ENCODE results near the gene PDE8B.

PDE8B gene

DNA sequence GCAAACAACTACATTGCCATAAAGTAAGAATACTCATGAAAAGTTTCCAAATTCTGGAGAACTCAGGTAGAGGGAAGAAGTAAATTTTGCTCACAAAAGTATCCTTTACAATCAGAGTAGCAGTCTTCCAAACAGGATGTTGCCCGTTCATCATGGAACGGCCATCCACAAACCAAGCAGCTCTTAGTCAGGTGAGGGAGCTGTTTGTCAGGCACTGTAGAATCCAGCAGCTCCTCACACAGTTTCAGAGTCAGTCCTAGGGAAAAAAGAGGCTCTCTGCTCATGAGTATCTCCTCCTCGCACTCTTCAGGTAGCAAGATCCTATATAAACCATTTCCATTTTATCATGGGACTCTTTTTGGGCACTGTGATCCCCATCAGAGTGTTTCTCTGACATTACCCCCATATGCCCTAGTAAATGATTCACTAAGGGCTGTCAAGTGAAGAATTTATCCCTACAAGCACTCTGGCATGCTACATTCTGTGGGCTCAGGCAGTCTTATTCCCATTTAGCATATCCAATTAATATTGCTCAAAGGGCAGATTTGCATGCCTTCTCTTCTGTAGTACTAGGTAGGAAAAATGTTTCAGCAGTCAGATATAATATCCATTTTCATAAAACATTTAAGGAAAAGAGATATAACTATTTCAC is 183.7 kb downstream of the PDE8B start:
- no peak for DNase-seq (ENCODE audit: low spot score)
- FAIRE-seq: no peak

DNA sequence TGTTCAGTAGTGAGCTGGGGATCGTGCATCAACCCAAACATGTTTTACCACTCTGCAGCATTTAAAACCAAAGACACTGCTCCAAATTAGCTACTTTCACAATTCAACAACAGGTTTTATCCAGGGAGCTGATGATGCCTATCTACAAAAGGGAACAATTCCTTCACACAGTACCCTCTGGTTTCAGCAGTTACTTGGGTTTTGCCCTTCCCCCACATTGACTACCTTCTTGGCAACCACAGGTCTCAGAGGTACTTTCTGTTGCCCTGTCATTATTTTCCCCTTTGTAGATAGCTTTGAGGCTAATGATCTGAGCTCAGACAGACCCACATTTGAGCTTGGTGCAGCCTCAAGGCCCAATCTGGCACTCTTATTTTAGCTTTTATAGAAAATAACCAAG is 185.5 kb downstream of the PDE8B start:
- FAIRE-seq (no peak), DNase-seq (ENCODE audit: low spot score) (no peak)

DNA sequence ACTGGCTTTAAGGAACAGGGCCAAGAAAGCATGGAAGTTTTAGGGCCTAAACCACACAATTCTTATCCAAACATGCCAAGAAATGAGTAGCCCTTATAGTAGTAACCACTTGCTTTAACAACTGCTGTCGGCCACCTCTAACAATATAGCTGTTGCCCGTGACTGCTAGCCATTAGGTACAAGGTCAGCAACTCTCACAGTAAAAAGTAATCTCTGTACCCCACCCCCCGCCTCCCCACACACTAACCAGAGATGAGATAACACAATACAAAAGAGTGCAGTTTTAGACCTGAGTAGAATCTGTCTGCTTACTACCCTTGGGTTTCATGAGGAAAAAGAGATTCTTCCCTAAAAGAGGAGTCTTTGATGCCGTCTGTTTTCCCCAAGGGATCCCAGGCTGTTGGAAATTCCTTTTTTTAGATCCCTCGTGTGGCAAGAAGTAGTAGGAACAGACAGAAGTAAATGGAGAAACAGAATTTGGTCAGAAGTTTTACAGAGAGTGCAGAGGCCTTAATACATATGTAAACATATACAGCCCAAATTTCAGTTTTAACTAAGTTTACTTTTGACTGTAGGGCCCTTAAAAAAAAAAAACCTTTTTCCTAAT is 187.3 kb downstream of the PDE8B start:
- DNase-seq (ENCODE audit: low spot score): no peak
- FAIRE-seq: no peak

DNA sequence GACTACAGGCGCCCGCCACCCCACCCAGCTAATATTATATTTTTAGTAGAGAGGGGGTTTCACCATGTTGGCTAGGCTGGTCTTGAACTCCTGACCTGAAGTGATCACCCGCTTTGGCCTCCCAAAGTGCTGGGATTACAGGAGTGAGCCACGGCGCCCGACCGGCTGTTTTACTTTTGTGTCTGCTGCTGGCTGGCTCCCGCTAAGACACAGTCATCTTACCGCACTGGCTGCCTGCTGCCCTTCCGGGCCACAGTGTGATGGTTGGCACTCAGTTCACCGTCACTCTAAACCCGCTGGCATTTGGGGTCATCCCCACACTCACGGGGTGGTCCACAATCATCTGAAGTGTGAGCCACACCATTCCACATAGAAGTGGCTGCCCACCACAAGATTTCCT is 188.0 kb downstream of the PDE8B start:
- DNase-seq (ENCODE audit: low spot score) (no peak), FAIRE-seq (no peak)

DNA sequence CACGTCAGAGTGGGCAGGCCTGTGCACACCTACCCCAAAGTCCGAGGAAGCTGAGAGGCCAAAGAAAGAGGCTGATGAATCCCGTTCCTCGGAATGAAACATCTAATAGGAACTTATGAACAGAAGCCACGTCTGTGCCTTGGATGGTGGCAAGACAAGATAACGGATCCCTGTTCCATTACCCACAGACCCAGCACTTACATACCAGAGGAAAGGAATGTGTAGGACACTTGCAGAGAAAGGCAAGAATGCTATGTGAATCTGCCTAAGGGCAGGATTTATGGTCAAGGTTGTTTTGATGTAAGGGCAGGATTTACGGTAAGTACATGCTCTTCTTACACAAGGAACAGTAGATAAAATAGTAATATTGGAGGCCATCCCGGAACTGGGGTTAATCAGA is 188.4 kb downstream of the PDE8B start:
- DNase-seq (ENCODE audit: low spot score): no peak
- no peak for FAIRE-seq

DNA sequence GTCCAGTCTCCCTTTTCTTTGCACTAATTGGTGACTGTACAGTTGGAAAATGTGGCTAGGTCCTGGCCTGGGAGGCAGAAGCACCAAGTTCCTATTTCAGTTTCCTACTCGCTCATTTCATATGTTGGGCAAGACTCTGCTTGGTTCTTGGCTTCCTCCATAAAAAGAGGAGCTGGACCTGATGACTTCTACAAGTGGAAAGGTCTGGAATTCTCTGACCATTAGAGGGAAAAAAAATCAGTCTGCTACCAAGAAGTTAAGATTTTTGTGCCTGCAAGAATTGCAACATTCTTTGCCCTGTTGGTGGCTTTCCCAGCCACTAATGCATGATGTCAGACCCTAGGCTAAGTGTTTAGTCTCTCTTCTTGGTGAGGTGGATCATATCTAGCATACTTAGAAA is 190.2 kb downstream of the PDE8B start:
- no peak for FAIRE-seq
- no peak for DNase-seq (ENCODE audit: low spot score)

DNA sequence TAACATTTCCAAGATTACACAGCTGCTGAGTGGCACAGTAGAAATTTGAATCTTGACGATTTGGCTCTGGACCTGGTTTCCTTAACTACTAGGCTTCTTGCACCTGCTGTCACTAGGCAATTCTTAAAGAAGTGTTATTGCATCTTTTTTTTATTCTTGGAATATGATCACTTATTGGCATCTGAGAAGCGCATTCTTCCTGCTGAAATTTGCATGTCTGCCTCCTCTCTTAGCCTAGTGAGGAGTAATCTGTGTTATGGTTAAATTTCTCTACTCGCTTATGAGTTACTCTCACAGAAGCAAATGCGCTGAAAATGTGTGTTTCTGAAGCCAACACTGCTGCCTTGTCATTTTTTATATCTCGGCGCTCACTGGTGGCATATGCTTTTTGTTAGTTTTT is 192.3 kb downstream of the PDE8B start:
- no peak for FAIRE-seq
- no peak for DNase-seq (ENCODE audit: low spot score)

DNA sequence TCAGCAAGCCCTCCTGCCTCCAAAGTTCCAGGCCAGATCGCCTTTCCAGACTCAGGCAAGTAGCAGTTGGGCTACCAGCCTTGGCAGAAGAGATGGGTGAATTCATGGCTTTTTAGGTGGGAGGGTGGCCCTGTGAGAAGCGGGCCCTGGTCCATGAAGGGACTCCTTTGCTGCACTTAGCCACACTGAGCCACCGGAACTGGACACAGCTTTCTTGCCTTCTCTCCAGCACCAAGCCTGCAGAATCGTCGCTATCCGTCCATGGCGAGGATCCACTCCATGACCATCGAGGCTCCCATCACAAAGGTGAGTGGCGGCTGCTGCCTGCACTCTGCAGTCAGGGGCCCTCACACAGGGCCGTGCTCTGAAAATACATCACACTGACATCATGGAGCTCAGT is 196.7 kb downstream of the PDE8B start:
- no peak for FAIRE-seq

DNA sequence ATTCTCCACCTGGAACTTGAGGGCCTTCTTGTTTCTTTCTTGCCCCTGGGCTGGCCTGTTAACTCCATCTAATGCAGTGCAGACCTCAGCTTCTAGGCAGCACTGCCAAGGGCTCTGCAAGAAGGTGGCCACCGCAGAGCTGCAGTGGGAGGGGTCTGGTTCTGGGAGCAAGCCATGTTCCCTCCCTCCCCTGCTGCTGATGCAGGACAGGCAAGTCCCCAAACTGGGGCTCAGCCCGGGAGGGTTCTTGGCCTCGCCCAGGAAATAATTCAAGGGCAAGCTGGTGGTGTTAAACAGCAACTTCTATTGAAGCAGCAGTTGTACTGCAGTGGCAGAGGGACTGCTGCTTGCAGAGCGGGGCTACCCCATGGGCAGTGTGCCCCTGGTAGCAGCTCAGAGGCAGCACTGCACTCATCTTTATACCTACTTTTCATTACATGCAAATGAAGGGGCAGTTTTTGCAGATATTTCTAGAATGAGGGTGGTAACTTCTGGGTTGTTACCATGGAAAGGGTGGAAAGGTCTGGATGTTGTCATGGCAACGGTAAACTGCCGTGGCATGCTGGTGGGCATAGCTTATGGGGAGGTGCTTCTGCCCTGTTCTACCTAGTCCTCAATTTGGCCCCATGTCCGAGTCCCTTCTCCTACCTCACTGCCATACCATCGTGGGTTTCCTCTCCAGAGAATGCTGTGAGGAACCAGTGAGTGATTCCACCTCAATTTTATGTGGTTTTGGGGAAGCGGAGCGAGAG is 199.6 kb downstream of the PDE8B start:
- FAIRE-seq (no peak), DNase-seq (ENCODE audit: low spot score) (no peak)

More for the DNA sequence above, 196.7 kb downstream of the PDE8B start:
- DNase-seq (ENCODE audit: low spot score): no peak

DNA sequence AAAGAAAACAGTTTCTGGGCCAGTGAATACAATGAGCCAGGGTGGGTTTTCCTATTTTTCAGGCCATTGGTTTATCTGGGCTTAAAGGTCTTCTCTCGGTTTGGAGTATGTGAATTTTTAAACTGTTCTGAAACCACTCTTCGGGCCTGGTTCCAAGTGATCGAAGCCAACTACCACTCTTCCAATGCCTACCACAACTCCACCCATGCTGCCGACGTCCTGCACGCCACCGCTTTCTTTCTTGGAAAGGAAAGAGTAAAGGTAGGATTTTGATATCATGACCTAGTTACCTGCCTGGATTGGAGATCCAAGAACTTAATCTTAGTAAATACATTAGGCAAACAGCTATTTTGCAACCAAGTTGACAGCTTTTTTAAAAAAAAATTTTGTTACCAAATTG is 202.6 kb downstream of the PDE8B start:
- DNase-seq (ENCODE audit: low spot score) (no peak), FAIRE-seq (no peak)

DNA sequence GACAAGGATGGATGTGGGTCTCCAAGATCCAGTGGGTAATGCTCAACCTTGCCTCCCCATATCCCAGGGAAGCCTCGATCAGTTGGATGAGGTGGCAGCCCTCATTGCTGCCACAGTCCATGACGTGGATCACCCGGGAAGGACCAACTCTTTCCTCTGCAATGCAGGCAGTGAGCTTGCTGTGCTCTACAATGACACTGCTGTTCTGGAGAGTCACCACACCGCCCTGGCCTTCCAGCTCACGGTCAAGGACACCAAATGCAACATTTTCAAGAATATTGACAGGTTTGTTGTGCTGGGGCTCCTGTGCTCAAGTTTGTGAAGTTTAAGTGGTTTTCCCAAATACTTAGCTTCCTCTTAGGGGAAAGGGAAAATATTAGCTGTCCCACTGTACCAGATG is 207.7 kb downstream of the PDE8B start:
- DNase-seq (ENCODE audit: low spot score): no peak
- FAIRE-seq: no peak

DNA sequence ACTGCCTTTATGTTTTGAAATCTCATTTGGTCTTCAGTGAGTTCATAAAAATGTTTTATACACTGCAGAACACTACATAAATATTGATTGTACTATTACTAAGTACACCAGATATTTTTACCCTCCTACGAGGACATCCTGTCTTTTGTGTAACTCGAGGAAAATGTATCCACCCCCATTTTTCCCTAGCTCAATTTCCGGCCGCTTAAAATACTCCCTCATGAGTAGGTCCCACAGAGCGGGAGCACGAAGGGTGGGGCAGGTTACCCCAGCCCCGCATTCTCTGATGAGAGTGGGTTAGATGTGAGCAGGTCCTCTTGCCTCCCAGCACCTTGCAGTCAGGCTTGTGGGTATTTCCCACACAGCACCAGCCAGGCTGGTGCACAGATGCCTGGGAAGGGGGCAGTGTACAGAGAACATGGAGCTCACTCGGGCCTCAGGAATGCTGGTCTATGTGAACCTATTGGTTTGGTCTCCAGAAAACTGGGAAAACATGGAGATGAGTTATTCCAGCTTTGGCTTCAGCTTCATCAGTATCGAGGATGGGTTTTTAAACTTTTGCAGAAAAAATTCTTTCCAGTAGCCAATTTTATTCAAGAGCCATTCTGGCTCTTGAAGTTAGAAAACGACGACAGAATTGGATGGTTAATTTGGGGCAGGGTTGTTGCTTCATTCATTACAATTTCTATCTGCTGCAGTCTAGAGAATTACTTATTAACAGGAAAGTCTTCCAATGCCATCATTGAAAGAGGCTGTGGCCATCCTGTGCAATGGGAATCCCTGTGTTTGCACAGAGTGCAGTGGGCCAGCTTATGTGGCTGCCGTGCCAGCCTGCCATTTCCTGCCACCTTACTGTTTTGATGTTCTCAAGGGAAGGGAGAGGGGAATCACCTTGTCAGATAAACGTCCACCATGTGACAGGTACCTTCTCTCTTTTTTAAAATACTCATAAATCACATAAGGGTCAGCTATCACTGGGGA is 208.4 kb downstream of the PDE8B start:
- no peak for FAIRE-seq
- DNase-seq (ENCODE audit: low spot score): no peak

DNA sequence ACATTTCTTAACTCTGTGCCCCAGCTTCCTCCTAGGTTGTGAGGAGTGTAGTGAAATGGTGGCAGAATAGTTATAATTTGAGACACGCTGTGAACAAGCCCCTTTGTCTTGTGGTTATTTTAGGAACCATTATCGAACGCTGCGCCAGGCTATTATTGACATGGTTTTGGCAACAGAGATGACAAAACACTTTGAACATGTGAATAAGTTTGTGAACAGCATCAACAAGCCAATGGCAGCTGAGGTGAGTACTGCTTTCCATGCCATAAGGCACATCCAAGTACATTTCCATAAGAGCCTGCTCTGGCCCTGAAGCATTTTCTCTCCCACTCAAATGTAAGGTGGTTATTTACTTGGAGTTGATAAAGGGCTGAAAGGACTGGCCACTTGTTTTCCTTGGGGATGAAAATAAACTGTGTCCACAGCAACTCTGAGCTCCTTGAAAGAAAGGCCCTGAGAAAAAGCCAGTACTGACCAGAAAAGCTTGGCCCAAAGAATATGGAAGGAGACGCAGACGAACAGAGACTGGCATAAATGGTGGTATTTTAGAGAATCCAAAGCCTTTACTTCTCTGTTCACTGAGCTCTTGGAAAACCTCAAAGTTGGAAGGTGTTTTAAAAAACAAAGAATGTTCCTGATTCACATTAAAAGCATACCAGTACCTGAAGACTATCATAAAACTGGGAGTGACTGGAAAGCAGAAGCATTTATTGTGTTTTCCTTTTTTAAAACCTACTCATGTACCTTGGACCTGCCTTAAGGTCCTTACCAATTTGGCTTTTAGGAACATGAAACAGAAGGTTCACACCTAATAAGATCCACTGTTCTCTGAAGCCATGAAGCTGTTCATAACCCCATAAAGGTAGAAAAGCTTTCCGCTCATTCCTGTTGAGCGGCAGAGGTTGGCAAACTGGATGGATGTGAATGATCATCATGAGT is 209.4 kb downstream of the PDE8B start:
- FAIRE-seq (no peak), DNase-seq (ENCODE audit: low spot score) (no peak)

DNA sequence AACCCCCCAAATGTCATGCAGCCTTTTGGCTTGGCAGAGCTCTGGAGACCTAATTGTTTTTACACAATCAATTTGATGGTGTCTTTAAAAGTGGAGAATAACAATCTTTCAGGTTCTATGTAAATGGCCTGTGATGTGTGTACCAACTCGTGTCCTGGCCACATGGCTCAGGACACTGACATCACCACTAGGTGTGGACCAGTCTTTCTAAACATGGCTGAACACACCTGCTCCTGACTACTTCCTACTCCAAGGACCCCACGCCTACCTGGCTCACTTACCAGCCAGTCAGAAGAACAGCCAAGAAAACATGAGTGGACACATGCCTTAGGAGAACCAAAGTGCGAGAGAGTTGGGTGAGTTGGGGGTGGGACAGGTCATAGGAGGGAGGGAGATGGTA is 210.5 kb downstream of the PDE8B start:
- FAIRE-seq: no peak
- DNase-seq (ENCODE audit: low spot score): no peak

DNA sequence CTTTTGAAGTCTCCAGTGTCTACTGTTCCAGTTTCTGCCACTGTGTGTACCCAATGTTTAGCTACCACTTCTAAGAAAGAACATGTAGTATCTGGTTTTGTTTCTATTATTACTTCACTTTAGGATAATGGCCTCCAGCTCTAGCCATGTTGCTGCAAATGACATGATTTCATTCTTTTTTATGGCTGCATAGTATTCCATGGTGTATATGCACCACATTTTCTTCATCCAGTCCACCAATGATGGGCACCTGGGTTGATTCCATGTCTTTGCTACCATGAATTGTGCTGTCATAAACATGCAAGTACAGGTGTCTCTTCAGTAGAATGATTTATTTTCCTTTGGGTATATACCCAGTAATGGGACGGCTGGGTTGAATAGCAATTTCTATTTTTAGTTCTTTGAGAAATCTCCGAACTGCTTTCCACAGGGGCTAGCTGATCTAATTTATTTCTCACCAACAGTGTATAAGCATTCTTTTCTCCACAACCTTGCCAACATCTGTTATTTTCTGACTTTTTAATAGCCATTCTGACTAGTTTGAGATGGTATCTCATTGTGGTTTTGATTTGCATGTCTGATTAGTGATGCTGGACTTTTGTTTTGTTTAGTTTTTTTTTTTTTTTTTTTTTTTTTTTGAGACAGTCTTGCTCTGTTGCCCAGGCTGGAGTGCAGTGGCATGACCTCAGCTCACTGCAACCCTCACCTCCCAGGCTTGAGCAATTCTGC is 212.7 kb downstream of the PDE8B start:
- FAIRE-seq (no peak), DNase-seq (ENCODE audit: low spot score) (no peak)

DNA sequence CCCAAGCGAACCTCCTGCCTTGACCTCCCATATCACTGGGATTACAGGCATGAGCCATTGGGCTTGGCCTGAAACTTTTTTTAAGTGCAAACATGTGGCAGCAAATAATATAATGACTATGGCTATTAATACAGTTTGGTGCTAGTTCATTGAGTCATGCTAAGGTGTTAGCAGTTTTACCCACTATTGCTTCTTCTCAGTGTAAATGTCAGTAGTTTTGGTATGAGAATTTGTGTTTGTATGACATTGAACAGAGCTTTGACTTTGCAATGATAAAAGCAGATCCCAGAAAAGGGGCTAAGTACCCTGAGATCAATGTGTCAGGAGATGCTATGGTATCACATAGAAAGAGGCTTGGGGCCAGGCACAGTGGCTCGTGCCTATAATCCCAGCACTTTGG is 214.4 kb downstream of the PDE8B start:
- no peak for FAIRE-seq
- no peak for DNase-seq (ENCODE audit: low spot score)

DNA sequence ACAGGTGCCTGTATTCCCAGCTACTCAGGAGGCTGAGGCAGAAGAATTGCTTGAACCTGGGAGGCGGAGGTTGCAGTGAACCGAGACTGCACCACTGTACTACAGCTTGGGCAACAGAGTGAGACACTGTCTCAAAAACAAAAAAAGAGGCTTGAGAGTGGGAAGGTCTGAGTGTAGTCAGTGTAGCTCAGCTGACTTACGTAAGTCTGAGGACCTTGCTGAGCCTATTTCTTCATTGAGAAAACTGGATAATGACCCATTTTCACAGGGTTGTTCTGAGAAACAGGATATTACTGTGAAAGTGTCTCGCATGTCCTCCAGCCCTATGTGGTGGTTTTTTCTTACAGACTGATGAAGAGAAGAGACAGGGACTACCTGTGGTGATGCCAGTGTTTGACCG is 214.9 kb downstream of the PDE8B start:
- DNase-seq (ENCODE audit: low spot score) (no peak), FAIRE-seq (no peak)

DNA sequence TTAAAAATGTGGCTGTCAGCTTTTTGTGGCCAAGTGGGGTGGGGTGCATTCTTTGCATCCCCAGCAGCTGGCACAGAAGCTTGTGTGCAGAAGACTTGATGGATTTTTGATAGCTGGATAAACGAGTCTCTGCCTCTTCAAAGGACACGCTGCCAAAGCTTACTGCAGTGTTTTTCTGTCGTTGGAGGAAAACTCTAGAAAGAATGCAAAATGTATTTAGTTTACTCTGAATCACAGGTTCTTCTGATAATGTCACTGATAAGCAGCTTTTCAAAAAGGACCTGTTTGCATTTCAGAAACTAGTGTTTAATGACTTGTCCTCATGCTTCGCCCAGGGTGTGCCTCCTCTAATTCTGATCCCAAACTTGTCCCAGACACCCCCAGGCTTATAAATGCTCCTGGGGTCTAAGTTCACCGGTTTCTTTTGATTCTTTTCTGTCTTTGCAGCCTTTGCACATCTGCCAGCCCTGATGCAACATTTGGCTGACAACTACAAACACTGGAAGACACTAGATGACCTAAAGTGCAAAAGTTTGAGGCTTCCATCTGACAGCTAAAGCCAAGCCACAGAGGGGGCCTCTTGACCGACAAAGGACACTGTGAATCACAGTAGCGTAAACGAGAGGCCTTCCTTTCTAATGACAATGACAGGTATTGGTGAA is 215.6 kb downstream of the PDE8B start:
- no peak for FAIRE-seq

DNA sequence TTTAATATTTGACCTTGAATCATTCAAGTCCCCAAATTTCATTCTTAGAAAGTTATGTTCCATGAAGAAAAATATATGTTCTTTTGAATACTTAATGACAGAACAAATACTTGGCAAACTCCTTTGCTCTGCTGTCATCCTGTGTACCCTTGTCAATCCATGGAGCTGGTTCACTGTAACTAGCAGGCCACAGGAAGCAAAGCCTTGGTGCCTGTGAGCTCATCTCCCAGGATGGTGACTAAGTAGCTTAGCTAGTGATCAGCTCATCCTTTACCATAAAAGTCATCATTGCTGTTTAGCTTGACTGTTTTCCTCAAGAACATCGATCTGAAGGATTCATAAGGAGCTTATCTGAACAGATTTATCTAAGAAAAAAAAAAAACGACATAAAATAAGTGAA is 216.2 kb downstream of the PDE8B start:
- FAIRE-seq (no peak), DNase-seq (ENCODE audit: low spot score) (no peak)

More for the DNA sequence above, 215.6 kb downstream of the PDE8B start:
- DNase-seq (ENCODE audit: low spot score): no peak
